T follicular helper cell (primary cell): ENCODE measurements around the gene CHRNA1.
"Not testable (repeated sequence)": the region's sequence is repeated elsewhere in the genome, so short reads cannot be mapped to it uniquely, and the experiment has no call there.

Source experiments
- DNase-seq: peaks from one replicate; pipeline ENCODE4 v3.0.0-alpha.2; 2020; ENCODE audit warnings: low read depth

Gene CHRNA1

DNA sequence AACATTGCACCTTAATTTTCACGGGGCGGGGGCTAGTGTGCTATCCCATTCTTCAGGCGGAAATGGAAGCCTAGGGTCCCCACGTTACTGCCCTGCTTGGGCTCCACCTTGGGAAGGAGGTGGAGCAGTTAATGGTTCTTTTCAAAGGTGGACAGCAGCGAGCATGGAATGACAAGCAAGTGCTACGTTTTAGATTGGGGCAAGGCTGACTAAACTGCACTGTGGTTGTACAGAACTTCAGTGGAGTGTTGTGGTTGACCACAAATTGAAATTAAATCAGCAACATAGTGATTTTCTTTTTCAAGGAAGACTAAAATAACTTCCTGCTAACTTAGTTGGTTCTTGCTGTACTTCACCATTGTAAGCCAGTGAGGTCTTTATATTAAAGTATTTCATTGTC is 47.0 kb downstream of the CHRNA1 start:
- DNase-seq, result no peak

DNA sequence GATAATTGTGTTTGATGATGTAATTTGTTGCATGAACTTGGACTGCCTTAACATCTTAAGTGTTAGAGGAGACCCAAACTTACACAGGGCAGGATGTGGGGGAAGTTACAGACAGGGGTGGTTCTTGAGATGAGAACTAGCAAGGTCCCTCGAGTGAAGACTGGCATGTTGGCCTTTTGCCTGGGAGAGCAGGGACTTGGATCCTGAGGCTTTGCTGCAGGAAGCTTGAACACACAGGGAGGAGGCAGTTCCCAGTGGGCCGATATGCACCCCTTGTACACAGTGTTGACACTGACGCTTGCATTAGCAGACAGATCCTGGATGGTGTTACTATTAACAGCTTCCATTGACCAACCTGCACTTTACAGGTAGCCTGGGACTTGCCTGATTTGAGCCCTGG is 47.5 kb downstream of the CHRNA1 start:
- no peak for DNase-seq

DNA sequence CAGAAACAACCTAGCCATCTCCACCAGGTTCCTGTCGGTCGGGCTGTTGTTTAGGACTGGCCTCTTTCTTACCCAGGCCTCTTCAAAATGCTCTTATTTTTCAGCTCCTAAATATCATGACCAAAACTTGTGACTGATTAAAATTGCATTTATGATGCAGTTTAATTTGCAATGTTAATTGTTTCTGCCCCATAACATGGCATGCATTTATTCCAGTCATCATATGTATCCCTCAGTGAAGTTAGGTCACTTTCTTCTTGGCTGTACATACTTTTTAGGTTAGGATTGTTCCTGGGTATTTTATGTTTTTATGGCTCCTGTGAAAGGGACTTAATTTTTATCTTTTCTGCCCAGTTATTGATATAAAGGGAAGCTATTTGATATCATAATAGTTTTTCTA is 50.6 kb downstream of the CHRNA1 start:
- DNase-seq, result no peak

DNA sequence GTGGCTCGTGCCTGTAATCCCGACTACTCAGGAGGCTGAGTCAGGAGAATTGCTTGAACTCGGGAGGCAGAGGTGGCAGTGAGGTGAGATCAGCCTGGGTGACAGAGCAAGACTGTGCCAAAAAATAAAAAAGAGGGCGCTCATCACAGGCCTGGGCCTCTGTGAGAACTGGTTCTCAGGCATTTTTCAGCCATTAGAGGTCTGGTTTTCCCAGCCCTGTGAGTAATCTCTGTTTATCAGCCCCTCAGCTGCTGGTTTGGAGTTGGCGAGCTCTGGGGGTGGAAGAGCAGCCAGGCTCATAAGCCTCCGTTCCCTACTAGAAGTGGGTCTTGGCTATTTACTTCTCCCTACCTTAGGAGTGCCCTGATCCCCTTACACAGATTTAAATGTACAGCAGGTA is 53.1 kb downstream of the CHRNA1 start:
- no peak for DNase-seq

DNA sequence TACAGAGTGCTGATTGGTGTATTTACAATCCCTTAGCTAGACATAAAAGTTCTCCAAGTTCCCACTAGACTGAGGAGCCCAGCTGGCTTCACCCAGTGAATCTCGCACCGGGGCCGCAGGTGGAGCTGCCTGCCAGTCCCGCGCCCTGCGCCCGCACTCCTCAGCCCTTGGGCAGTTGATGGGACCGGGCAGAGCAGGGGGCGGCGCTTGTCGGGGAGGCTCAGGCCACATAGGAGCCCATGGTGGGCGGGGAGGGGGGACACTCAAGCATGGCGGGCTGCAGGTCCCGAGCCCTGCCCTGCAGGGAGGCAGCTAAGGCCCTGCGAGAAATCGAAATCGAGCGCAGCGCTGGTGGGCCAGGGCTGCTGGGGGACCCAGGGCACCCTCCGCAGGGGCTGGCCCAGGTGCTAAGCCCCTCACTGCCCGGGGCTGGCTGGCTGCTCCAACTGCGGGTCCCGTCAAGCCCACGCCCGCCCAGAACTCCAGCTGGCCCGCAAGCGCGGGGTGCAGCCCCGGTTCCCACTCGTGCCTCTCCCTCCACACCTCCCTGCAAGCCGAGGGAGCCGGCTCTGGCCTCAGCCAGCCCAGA is 54.8 kb downstream of the CHRNA1 start:
- DNase-seq, result not testable (repeated sequence)

DNA sequence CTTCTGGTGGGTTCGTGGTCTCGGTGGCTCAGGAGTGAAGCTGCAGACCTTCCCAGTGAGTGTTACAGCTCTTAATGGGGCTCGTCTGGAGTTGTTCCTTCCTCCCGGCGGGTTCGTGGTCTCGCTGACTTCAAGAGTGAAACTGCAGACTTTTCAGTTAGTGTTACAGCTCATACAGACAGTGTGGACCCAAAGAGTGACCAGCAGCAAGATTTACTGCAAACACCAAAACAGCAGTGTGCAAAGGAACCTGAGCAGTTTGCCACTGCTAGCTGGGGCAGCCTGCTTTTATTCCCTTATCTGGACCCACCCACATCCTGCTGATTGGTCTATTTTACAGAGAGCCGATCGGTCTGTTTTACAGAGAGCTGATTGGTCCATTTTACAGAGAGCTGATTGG is 55.6 kb downstream of the CHRNA1 start:
- no peak for DNase-seq

DNA sequence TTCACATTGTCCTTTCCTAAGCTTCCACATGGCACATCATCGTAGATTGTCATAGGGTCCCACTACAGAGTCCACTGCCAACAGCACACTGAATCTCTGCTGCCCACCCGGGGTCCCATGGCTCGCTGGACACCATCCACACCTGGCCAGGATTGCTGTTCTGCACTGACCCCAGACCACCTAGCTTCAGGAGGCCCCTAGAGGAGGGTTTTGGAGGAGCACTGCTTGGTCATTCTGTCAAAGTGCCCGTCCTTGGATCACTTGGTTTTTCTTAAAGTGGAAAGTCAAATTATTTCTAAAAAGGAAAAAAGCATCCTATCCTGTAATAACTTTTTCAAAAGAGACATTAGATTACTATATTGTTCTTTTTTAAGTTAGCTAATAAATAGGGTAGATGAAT is 59.0 kb downstream of the CHRNA1 start:
- DNase-seq, result no peak

DNA sequence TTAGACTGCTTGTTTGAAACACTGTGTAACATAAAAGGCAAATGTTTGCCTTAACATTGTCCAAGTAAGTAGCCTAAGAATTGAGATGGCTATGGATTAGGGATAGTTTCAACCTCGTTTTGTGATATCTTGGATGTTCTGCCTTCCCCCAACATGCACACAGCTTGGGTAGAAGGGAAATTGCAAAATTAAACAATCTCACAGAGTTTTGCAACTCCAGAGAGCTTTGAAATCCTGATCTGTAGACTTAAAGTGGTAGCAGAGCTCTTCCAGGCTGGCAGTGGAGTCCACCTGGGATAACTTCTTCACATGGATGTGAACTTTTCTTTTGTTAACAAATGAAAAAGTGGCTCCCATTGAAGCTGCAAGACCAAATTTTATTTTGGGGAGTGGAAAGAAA is 59.6 kb downstream of the CHRNA1 start:
- DNase-seq, result no peak

DNA sequence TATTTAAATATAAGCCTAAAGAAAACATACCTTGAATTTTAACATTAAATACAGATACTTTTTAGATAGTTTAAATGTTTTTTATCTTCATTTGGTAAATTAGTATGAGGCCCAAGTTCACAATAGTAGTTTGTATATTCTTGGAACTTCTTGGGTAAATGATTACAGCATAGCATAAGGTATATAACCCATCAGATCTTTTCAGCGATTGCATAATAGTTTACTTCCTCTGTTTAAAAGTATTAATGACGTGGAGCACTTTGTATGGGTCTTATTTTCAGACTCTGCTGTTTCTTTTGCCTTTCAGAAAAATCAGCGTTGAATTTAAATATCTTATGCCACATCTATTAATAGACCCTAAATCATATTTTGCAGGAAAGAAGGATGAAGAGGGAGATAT is 60.2 kb downstream of the CHRNA1 start:
- no peak for DNase-seq

DNA sequence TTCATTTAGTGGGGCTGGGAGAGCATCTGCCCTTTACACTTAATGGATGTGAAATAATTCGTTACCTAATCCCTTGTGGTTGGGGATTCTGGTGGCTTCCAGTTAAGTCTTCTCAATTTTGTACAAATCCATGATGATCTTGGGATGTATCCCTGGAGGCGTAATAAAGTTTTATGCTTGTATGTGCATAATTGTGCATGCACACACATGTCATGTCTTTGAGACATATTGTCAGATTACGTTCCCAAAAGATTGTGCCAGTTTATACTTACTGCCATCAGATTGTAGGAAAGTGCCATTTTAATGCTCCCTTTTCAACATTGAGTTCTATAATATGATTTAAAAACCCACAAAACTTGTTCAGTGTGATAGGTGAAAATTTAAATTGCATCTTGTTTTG is 60.8 kb downstream of the CHRNA1 start:
- DNase-seq, result no peak

DNA sequence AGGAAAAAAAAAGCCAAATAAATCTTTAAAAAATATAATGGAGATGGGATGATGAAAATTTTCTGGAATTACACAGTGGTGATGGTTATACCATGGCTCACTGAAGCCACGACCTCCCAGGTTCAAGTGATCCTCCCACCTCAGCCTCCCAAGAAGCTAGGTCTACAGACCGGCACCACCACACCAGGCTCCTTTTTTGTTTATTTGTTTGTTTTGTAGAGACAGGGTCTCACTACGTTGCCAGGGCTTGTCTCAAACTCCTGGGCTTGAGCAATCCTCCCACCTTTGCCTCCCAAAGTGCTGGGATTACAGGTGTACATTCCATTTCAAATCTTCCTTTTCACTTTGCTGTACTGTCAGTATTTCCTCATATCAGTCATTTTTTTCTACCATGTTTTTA is 61.7 kb downstream of the CHRNA1 start:
- DNase-seq, result no peak

DNA sequence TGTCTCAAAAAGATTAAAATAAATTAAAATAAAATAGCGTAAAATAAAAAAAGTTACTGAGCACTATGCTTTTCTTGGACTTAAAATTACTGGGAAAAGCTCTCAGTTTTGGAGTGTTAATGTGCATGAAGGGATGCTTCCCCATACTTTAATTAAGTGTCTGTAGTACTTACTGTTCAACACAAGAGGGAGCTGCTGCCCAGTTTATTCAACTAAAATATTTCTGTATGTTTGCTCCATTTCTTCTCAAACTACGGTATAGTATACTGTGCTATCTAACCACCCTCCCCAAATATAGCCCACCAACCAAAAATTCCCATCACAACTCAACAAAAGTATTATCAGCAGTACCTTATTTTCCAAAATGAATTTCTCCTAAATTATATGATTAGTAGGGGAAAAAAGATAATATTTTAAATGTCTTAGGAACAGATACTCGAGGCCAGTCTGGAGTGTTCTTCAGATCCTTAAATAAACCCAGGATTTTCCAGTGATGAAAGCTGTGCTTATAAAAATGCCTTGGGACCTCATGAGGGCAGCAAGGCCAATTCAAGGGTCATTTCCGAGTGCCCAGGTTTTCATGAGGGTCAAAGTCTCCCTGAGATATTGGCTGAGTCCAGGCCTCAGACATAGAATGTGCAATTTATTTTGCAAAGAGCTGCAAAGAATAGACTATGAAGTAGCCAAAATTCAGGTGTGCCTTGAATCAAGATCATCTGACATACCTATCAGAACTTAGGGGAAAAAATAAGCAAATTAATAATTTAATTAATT is 64.1 kb downstream of the CHRNA1 start:
- no peak for DNase-seq
